Skeletal muscle cell (primary cell): ENCODE data around the gene ANKRD45.
"Not testable (repeated sequence)": the region's sequence is repeated elsewhere in the genome, so short reads cannot be mapped to it uniquely, and the experiment has no call there.

Experiments
- DNase-seq: peaks from one replicate; pipeline ENCODE4 v3.0.0-alpha.2; 2010; ENCODE audit warnings: low read depth
- H3K4me3 ChIP-seq: 2 replicates; pipeline ENCODE4 v1.5.1; 2011; ENCODE audit warnings: low read depth, mild to moderate bottlenecking, control low read depth, low read length, moderate library complexity

Gene ANKRD45

GRCh38 chr1:173669491-173669941, at the start of gene ANKRD45:
Gene ANKRD45 (minus strand): TSS chr1:173669851. CDS start chr1:173659418, 10,433 bp downstream.
- no peak for DNase-seq
- H3K4me3 ChIP-seq, result peak within 1 kb of the TSS; percentile 53

GRCh38 chr1:173717238-173717637, 47.6 kb upstream of the ANKRD45 start:
- no peak overlapping the region for H3K4me3 ChIP-seq
- no peak for DNase-seq

- no peak for DNase-seq
- H3K4me3 ChIP-seq, result peak overlapping the region; percentile 90
Measured at GRCh38 chr1:173715538-173715844, 45.8 kb upstream of the ANKRD45 start.

GRCh38 chr1:173714759-173715537, 45.3 kb upstream of the ANKRD45 start, which contains the start of gene KLHL20:
Gene KLHL20 (plus strand): TSS chr1:173714981. CDS start chr1:173716044, 1,063 bp downstream.
- peak; percentile 71 for DNase-seq
- H3K4me3 ChIP-seq, result peak within 1 kb of the TSS; percentile 90

- H3K4me3 ChIP-seq, result peak overlapping the region; percentile 90
- DNase-seq, result no peak
Measured at GRCh38 chr1:173714441-173714758, 44.7 kb upstream of the ANKRD45 start.

GRCh38 chr1:173708787-173709186, 39.1 kb upstream of the ANKRD45 start:
- DNase-seq, result no peak

GRCh38 chr1:173705117-173705516, 35.5 kb upstream of the ANKRD45 start:
- H3K4me3 ChIP-seq, result no peak overlapping the region
- no peak for DNase-seq

More at GRCh38 chr1:173708787-173709186, 39.1 kb upstream of the ANKRD45 start:
- H3K4me3 ChIP-seq, result no peak overlapping the region

- no peak for DNase-seq
- no peak overlapping the region for H3K4me3 ChIP-seq
Measured at GRCh38 chr1:173702736-173703135, 33.1 kb upstream of the ANKRD45 start.

- H3K4me3 ChIP-seq, DNase-seq: not testable (repeated sequence)
Measured at GRCh38 chr1:173701299-173701698, 31.6 kb upstream of the ANKRD45 start.

GRCh38 chr1:173693238-173693637, 23.6 kb upstream of the ANKRD45 start:
- H3K4me3 ChIP-seq, result no peak overlapping the region
- DNase-seq, result no peak

GRCh38 chr1:173688300-173688699, 18.6 kb upstream of the ANKRD45 start:
- H3K4me3 ChIP-seq, result no peak overlapping the region

GRCh38 chr1:173685121-173685520, 15.5 kb upstream of the ANKRD45 start:
- DNase-seq, H3K4me3 ChIP-seq: not testable (repeated sequence)

More at GRCh38 chr1:173688300-173688699, 18.6 kb upstream of the ANKRD45 start:
- no peak for DNase-seq

- not testable (repeated sequence) for DNase-seq, H3K4me3 ChIP-seq
Measured at GRCh38 chr1:173683838-173684237, 14.2 kb upstream of the ANKRD45 start.

- no peak overlapping the region for H3K4me3 ChIP-seq
- no peak for DNase-seq
Measured at GRCh38 chr1:173682184-173682583, 12.5 kb upstream of the ANKRD45 start.

GRCh38 chr1:173680152-173680551, 10.5 kb upstream of the ANKRD45 start:
- DNase-seq, H3K4me3 ChIP-seq: not testable (repeated sequence)

- not testable (repeated sequence) for H3K4me3 ChIP-seq, DNase-seq
Measured at GRCh38 chr1:173674496-173674895, 4.8 kb upstream of the ANKRD45 start.

- DNase-seq, result peak; percentile 3
- no peak overlapping the region for H3K4me3 ChIP-seq
Measured at GRCh38 chr1:173666646-173667045, 3.0 kb downstream of the ANKRD45 start.

GRCh38 chr1:173663159-173663558, 6.5 kb downstream of the ANKRD45 start:
- no peak for DNase-seq

GRCh38 chr1:173661763-173662162, 7.9 kb downstream of the ANKRD45 start:
- H3K4me3 ChIP-seq, result no peak overlapping the region
- no peak for DNase-seq

More at GRCh38 chr1:173663159-173663558, 6.5 kb downstream of the ANKRD45 start:
- H3K4me3 ChIP-seq, result no peak overlapping the region

GRCh38 chr1:173661271-173661670, 8.4 kb downstream of the ANKRD45 start:
- no peak for DNase-seq

GRCh38 chr1:173660306-173660705, 9.3 kb downstream of the ANKRD45 start:
- no peak overlapping the region for H3K4me3 ChIP-seq
- no peak for DNase-seq

More at GRCh38 chr1:173661271-173661670, 8.4 kb downstream of the ANKRD45 start:
- H3K4me3 ChIP-seq, result no peak overlapping the region
